Bone marrow (tissue), 2 donors: ENCODE data around the gene BACH2.
A peak's percentile ranks its signal among the peaks of the same experiment; 100 is the strongest.

Experiments used
- DNase-seq, 2 donors: peaks; one replicate each; lab custom pipeline; 2025; lab: John Stamatoyannopoulos, UW

The BACH2 gene

DNA sequence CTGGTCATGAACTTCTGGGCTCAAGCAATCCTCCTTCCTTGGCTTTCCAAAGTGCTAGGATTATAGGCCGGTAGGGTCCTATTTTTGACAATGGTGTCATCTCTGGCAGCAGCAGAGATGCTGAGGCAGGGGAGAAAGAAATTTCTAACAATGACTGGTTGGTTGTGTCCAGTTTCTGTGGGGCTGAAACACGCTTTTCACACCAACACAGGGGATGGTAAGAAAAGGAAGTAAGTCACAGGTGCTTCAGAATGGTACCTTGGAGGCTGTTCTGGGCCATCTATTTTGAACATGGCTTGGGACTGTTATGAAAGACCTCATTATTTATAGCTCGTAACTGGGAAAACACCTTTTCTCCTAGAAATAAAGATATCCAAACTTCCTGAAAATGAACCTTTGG is 329.7 kb downstream of the BACH2 start:
- DNase-seq, result no peak

DNA sequence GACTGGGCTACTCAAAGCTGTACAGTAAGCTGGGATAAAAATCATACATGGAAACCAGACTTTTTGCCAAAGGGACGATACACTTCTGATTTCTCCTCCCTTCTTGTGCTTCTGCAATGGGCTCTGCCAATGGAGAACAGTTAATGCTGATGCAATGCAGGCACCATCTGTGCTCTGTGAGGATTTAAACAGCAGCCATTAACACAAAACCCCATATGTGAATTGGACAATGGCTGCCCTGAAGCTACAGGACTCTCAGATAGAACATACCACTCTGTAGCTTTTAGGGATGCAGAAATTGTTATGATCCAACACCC is 330.5 kb downstream of the BACH2 start:
- no peak for DNase-seq

DNA sequence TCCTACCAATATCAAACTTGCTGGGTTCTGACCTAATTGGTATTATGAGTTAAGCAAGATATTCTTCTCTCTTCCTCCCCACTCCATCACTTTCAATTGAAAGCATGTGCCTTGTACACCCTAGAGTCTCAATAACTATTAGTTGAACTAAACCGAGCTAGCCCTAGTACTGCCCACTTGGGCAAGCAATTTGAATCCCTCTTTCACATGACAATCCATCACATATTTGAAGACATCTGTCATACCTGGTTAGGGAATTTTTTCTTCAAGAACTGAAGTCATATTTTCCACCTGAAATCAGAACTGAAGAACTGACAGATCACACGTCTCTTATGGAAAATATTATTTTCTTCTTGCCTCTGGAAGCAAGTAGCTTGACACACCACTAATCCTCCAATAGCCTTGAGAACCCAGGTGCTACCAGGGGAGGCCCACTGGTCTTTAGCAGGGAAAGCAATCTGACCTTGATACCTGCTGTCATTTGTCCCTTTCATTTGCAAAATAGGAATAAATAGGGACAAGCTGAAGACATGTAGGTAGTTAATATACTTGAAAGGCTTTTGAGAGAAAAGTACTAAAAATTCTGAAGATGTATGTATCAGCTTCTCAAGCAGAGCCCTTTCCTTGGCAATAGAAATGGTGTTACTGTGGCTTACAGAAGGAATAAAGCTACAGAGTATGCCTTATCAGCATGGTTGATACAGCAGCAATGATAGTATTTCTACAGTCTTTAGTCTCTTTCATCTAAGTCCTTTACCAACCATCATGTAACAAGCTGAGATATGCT is 331.0 kb downstream of the BACH2 start:
- no peak for DNase-seq

DNA sequence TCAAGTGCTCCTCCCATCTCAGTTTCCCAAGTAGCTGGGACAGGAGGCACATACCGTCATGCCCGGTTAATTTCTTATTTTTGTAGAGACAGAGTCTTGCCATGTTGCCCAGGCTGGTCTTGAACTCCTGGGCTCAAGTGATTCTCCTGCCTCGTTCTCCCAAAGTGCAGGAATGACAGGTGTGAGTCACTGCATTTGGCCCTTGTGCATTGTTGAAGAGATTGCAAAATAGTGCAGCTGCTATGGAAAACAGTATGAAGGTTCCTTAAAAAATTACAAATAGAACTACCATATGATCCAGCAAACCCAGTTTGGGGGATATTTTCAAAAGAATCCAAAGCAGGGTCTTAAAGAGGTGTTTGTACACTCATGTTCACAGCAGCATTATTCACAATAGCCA is 333.3 kb downstream of the BACH2 start:
- DNase-seq, result no peak

DNA sequence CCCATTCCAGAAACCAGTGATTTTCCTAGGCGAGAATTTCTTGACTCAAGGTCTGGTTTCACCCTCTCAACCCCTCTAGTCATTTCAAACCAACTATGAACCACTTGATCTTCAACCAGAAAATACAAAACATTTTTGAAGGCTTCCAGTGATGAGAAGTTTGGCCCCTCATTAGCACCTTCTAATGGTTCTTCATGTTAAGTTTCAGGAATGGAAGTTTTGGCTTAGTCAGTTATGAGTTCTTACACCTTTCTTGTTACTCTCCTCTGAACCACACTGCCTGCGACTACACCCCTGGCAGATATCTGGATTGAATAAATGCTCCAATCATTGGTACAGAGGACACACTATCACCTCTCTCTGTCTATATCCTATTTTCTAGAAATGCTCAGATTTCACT is 335.2 kb downstream of the BACH2 start:
- DNase-seq, result no peak

DNA sequence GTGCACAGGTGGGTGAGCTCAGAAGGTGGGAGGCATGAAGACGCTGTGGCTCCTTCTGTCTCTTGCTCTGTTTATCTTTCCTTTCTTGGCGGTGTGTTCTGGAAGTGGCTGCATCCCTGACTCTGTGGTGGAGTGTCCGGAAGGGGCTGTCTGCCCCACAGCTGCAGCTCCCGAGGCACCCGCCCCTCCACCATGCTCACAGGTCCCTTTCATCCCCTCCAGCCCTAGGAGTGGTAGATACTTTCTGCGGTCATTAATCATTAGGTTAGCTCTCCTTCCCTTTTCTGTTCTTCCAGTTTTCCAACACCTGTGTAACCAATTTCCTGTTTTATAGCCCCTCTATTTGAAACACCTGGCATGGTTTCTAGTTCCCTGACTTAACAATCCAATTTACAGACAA is 336.8 kb downstream of the BACH2 start:
- no peak for DNase-seq

DNA sequence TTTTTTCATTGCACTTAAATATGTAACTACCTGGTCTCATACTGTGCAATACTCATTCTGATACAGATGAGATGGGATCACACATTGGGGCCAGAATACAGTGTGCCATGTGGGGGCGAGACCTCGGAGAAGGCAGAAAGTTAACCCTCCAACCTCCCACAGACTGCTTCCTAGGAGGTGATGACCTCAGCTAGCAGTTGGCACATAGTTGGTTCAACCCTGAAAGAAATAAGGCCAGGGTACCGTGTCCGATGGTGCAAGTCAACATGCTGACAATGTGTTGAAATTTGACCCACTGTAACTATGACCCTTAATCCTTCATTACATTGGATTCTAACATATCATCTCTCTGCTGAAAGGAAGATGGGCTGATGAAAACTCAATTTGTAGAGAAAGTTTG is 340.5 kb downstream of the BACH2 start:
- no peak for DNase-seq

DNA sequence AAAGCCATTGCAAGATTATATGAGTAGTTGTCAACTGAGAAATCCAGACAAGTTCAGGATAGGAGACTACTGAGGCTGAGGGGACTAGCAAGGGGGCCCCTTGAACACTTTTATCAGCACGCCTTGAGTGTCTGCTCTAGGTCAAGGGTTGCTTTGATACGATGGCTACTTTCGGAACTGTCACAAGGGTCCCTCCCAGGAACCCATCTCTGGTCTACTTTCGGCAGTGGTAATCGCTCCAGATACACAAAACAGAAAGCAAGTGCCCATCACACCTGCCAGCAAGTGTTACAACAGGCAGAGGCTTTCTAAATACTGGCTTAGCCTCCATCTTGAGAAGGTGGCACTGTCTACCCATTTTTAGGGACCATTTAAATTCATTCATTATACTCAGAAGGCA is 341.3 kb downstream of the BACH2 start:
- no peak for DNase-seq

DNA sequence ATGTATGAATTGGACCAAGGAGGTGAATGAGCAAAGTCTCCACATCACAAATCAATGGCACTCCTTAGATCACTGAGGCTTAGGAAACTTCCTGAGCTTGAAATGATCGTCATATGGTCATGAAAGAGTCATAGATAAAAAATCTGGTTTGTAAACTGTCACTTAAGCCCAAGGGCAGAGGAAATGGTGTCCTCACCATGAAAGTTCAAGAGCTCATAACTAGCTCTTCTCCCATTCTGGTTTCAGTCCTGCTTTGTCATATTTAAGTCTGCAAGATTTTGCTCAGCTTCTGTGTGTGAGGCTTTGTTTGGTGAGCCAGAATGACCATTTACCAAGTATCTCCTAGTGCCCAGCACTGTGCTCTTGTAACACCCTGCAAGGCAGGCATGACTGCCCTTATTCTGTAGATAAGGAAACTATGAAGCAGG is 341.9 kb downstream of the BACH2 start:
- DNase-seq, result no peak

DNA sequence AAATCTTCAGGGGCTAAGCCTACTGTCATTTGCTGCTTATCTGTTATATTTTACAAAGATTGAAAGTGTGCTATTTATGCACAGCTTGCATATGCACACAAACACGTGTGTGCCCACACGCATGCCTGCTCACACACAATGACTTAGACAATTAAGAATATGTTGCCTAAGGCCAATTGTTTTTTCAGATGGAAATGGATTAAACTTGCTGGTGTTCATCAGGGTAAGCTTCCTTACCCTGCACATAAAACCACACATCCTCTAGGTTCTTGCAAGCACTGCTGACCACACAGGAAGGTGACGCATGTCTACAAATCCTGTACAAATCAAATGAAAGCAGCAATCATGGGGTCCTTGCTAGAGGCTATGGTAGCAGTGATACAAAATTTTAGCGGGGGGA is 344.0 kb downstream of the BACH2 start:
- peak; percentile 10 to 59 for DNase-seq

DNA sequence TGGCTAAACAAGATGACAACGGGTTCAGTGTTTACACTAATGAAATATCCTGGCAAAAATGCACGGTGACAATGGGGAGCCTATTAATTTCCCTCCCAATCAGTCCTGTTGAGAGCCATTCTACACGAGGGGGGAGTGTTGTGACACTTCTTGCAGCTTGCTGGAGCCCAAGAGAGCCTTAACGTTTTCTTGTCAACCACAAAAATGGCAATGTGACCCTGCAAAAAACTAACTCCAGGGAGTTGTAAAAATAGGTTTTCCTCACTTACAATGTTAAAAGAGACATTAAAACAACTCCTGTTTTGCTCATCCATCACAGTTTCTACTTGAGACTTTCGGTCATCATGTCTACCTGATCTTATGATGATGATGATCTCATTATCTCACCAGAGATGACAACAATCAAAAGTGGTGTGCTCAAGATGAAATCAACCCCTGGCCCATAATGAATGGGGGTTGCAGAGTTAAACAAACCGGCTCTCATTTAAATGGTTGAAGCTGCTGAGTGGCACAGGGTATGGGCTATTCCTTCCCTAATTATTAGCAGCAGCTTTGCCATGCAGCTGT is 344.5 kb downstream of the BACH2 start:
- DNase-seq, result no peak

DNA sequence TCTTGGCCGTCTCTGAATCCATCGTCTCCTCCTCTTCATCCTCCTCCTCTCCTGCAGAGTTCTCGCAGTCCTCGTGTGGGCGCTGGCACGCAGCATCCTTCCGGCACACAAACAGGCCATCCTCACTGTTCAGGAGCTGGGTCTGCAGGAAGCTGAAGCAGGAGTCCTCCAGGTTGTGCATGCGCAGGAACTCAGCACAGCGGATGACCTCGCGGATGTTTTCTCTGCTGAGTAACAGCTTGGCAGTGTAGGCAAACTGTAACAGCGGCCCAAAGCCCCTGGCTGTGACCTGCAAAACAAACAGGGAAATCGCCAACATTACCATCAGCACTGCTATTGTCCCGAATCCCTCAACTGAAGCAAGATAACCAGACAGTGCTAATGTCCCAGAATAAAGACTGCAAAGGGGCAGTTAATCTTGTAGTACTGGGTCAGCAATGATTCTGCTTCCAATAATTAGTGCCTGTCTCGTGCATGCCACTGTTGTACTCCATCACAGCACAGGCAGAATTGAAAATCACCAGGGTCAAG is 345.0 kb downstream of the BACH2 start:
- DNase-seq, result no peak

DNA sequence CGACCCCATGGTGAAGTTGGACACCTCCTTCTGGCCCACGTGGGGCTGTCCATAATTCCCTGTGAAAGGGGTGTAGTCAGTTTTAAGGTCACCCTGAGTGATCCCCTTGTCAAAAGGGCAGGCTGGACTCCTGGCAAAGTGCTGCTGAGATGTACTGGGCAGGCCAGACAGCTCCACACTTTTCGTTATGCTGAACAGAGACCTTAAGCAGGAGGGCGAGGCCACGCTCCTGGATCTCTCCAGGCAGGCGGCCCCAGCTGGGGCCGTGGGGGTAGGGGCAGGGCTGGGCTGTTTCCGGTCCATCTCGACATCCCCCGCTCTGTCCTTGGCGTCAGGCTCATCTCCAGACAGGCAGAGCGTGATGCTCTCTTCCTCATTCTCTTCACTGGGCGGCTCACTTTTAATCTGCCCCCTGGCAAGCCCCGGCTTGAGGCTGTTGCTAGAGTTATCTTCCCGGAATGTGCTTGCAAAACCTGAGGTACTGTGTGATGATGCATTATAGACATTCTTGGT is 345.7 kb downstream of the BACH2 start:
- no peak for DNase-seq

DNA sequence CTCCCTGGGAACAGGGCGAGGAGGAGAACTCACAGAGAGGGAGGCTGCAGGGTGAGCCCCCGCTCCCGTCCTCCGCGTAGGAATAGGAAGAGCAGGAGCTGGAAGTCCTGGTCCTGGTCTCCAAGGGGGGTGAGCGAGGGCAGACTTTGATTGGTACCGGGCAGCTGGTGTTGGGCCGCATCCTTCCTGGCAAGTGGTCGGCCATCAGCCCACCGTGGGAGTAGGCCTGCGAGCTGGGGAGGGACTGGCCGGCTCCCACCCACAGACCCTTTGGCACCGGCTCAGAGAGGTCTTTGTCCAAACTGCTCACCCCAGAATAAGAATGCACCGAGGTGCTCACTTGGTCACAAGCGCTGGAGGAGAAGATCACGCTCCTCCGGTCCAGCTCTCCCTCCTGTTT is 346.2 kb downstream of the BACH2 start:
- DNase-seq, result no peak

DNA sequence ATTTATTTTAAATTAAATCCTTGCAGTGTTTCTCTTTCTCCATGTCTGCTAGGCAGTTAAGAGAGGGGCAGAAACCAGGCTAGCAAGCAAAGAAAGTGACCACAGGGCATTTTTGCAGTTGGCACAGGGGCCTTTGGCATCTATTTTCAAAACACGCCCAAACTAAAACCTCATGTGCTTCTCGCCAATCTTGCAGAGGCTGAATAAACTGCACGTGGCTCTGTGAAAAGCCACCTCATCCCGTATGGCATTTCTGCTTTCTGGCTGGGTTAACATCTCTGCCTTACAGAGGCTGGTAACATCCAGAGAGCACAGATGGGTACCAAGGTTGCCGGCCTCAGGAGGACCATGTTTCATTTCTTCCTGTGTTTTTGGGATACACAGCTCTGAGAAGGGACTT is 347.8 kb downstream of the BACH2 start:
- DNase-seq, result no peak

DNA sequence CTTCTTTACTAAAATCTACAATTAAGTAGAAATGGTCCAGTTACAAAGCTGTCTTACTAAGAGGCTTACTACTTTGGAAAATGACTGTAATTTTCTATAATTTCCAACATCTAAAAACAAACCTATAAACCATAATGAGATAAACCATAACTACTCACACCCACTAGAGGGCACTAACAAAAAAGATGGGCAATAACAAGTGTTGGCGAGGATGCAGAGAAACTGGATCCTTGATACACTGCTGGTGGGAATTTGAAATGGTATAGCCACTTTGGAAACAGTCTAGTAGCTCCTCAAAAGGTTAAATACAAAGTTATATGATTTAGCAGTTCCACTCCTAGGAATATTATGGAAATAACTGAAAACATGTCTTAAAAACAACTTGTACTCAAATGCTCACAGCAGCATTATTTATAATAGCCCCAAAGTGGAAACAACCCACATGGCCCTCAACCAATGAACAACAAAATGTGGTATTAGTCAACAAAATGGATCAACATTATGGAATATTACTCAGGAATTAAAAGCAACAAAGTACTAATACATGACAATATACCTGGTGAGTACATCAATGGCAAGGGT is 351.7 kb downstream of the BACH2 start:
- DNase-seq, result no peak

DNA sequence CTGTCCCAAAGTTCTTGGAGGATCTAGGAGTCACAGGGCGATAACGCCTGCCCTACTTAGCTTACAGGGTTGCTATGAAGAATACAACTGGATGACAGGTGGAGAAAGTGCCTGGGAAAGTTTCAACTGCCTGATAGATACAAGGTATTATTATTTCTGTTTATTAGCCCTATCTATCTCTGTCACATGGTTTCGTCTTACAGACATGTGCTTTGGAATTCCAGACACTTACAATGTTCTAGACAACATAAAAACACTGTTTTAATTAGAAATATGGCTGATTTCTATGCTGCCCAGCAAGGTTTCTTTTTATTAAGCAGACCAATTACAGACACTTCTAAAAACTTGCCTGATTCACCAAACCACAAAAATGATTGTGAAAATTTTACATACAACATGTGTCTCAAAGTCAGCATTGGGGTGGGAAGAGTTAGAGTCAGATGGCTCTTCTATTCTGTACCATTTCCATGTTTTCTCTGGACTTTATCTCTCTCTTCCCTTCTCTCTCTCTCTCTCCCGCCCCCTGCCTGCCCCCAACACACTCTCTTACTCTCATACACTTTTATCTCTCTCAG is 352.4 kb downstream of the BACH2 start:
- no peak for DNase-seq

DNA sequence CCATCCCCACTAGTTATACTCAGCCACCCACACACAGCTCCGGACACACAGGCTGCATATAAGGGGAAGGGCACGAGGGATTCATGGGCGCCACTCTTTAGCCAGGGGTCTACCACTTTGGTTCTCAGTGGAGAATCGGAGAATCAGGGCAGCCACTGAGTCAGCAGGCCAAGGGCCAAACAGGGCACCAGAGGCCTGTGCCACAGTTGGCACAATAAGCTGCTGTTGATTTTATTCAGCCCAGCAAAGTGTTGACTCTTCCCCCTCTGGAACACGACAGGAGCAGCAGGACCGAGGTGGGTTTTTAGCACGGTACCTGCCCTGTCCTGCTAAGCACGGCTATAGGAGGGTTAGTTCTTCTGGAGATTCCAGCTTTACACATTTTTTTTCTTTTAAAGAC is 354.0 kb downstream of the BACH2 start:
- no peak for DNase-seq

DNA sequence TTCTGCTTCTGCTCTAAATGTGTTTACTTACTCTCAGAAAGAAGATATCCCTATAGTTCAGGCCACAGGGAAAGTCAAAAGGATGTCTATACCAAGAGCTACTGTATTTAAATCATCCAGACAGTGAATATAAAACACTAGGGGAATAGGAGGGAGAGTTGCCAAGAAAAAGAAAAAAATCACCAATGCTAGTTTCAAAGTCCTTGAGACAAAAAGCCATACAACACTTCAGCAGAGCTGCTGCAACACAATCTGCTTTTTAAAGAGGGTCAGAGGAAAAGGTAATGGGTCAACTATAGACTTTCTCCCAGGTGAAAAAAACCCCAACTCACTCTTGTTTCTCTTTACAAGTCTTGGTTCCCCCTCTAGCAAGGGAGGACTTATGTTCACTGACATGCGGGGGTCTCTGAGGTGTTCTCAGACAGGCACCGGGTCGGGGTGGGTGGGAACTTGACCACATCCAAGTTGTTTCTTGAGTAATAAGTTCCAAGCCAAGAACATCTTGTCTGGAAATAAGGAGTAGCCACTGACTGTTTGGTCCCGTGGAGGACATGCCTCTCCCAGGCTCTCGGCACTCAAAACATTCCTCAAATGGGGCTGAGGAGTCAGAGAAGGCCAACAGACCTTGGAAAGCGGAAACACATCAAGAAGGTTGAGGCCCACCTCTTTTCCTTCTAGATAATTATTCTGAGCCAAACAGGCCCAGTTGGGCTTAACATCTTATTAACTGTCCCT is 354.7 kb downstream of the BACH2 start:
- no peak for DNase-seq

DNA sequence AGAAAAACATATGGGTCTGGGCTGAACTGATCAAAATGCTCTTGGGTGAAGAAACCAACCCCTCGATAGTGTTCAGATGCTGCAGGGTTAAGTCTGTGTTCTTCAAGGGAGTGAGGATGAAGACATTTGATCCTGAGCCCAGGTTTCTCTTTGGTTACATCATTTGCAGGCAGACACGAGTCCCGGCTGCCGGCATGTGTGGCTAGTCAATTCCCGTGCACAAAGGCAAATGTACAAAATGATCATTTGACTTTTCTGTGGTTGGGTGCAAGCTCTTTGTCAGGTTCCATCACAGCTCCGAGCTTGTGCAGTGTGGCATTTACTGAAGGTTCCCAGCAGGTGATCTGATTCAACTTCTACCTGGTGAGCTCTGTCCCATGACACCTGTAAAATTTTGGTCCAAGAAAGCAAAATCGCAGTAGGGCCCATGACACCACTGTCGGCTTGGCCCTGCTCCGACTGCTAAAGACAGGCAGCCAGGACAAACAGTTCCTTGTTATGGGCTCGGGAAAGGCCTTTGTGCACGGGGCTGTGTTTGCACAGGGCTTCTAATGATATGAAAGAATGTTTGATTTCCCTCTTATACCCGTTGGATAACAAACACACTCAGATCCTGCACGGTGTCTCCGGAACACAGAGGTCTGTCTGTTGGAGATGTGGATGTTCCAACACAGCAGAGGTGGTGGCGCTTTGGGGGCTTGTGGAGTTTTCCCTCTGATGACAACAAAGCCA is 355.4 kb downstream of the BACH2 start:
- no peak for DNase-seq

DNA sequence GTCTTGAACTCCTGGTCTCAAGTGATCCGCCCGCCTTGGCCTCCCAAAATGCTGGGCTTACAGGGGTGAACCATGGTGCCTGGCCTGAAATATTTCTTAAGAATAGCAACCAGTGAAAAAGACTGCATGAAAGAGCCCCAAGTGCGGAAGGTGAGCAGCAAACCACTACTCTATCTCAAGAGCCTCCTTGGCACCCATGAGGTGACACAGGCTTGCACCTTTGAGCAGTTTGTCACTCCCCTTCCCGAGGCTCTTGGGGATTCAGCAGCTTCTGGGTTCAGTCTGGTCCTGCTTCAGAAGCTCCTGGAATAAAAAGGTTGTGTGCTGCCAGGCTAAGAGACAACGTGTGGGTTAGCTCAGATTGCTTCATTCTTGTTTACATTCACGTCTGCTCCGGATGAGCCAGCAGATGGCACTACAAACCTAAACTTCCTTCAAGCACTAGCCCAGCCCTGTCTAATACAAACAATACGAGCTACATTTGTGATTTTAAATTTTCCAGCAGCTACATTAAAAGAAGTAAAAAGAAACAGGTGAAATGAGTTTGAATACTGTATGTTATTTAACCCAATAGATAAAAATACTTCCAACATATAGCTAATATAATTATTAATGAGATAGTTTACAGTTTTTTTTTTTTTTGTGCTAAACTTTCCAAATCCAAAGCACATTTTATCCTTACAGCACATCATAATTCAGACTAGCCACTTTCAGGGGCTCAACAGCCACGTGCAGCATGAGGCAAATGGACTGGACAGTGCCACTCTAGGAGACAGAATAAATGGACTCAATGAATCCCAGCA is 356.2 kb downstream of the BACH2 start:
- peak; percentile 5 to 64 for DNase-seq
